ENCODE measurements around the gene LRRC61.
"Not testable (repeated sequence)": the region's sequence is repeated elsewhere in the genome, so short reads cannot be mapped to it uniquely, and the experiment has no call there.

Gene LRRC61

DNA sequence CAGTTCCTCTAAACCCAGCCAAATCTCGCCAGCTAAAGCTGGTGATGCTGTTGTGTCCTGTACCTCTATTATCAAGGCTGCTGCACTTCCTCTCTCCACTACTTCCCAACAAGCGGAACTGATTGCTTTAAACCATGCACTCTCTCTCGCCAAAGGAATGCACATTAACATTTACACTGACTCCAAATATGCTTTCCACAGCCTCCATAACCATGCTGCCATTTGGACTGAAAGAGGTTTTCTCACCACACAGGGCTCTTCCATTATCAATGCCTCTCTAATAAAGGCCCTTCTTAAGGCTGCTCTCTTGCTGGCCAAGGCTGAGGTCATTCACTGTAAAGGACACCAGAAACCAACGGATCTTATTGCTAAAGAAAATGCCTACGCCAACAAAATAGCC, 11.4 kb upstream of the LRRC61 start:
- no peak overlapping the region for H3K9ac ChIP-seq
- no peaks in the 10 kb centered on the region for H3K36me3 ChIP-seq
- no peak overlapping the region for H3K4me3 ChIP-seq
- H3K4me2 ChIP-seq: no peak overlapping the region
- H3K9me3 ChIP-seq: no peaks in the 10 kb centered on the region; the same call in 1 of the 2 replicates
- no peak for TF ChIP-seq Cebpa-rat (IDR thresholded peaks at IDR 0.05)
- H3K4me1 ChIP-seq: peaks cover 8% of the 10 kb centered on the region; the same call in 1 of the 2 replicates
- no peak overlapping the region for H3K27ac ChIP-seq
- no peaks in the 10 kb centered on the region for H3K27me3 ChIP-seq
- H4K20me1 ChIP-seq: no peaks in the 10 kb centered on the region

DNA sequence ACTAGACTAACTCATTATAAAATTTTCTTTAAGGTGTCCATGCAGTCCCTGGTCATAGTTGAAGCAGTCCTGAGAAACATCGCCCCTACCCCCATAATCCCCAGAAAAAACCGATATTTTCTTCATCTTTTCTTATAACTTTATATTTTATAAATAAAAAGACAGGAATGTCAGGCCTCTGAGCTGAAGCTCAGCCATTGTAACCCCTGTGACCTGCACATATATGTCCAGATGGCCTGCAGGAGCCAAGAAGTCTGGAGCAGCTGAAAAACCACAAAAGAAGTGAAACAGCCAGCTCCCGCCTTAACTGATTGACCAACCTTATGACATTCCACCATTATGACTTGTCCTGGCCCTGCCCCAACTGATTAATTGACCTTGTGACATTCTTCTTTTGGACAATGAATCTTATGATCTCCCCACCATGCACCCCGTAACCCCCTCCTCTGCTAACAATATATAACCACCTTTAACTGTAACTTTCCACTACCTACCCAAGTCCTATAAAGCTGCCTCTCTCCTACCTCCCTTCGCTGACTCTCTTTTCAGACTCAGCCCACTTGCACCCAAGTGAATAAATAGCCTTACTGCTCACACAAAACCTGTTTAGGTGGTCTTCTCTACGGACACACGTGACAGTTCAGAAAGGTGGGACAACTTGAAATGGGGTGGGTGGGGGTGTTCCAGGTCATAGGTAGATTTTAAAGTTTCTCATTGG, 10.3 kb upstream of the LRRC61 start:
- not testable (repeated sequence) for H3K4me3 ChIP-seq, H3K4me2 ChIP-seq, H3K27ac ChIP-seq, H3K4me1 ChIP-seq, H3K36me3 ChIP-seq, H3K9ac ChIP-seq, H4K20me1 ChIP-seq, H3K9me3 ChIP-seq, H3K27me3 ChIP-seq

- Histone ChIP-seq H3K4me3 (no peak overlapping the region), H3K4me2 (no peak overlapping the region), H3K27ac (no peak overlapping the region), H3K9ac (no peak overlapping the region), H3K9me3 (no peaks in the 10 kb centered on the region), H4K20me1 (no peaks in the 10 kb centered on the region), H3K27me3 (no peaks in the 10 kb centered on the region), H3K36me3 (no peaks in the 10 kb centered on the region), H3K4me1 (no peaks in the 10 kb centered on the region)
- no peak for TF ChIP-seq Cebpa-rat (IDR thresholded peaks at IDR 0.05)
Measured at GRCh38 chr7:150313367-150313809, 9.8 kb upstream of the LRRC61 start.

- Histone ChIP-seq H3K9me3 (no peaks in the 10 kb centered on the region), H3K4me3 (no peak overlapping the region), H3K4me1 (no peaks in the 10 kb centered on the region), H3K27ac (no peak overlapping the region), H3K9ac (no peak overlapping the region), H3K27me3 (no peaks in the 10 kb centered on the region), H3K36me3 (no peaks in the 10 kb centered on the region), H4K20me1 (no peaks in the 10 kb centered on the region), H3K4me2 (no peak overlapping the region)
- TF ChIP-seq Cebpa-rat (IDR thresholded peaks at IDR 0.05): no peak
Measured at GRCh38 chr7:150313870-150314269, 9.3 kb upstream of the LRRC61 start.

DNA sequence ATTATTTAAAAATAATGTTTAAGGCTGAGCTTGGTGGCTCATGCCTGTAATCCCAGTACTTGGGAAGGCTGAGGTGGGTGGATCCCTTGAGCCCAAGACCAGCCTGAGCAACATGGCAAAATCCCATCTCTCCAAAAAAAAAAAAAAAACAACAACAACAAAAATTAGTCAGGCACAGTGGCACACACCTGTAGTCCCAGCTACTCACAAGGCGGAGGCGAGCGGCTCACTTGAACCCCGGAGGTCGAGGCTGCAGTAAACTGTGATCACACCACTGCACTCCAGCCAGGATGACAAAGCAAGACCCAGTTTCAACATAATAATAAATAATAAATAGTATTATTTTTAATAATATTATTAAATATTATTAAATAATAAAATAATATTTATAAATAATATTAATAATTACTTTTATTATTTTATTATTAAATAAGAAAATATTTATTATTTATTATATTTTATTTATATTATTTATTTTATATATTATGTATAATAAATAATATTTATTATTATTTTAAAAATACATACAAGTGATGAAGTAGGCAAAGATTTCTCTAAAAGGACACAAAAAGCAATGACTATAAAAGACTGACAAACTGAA, 8.4 kb upstream of the LRRC61 start:
- no peak overlapping the region for H3K4me3 ChIP-seq
- no peak overlapping the region for H3K4me2 ChIP-seq
- no peaks in the 10 kb centered on the region for H3K4me1 ChIP-seq
- H3K27ac ChIP-seq: no peak overlapping the region
- H3K9me3 ChIP-seq: no peaks in the 10 kb centered on the region
- H3K27me3 ChIP-seq: no peaks in the 10 kb centered on the region
- H3K36me3 ChIP-seq: no peaks in the 10 kb centered on the region
- no peak overlapping the region for H3K9ac ChIP-seq
- no peak for TF ChIP-seq Cebpa-rat (IDR thresholded peaks at IDR 0.05)
- H4K20me1 ChIP-seq: no peaks in the 10 kb centered on the region

GRCh38 chr7:150316987-150317386, 6.2 kb upstream of the LRRC61 start:
- H3K4me2 ChIP-seq, H3K9me3 ChIP-seq, H3K27ac ChIP-seq, H3K27me3 ChIP-seq, H3K36me3 ChIP-seq, H3K9ac ChIP-seq, H4K20me1 ChIP-seq, H3K4me1 ChIP-seq, H3K4me3 ChIP-seq: not testable (repeated sequence)

DNA sequence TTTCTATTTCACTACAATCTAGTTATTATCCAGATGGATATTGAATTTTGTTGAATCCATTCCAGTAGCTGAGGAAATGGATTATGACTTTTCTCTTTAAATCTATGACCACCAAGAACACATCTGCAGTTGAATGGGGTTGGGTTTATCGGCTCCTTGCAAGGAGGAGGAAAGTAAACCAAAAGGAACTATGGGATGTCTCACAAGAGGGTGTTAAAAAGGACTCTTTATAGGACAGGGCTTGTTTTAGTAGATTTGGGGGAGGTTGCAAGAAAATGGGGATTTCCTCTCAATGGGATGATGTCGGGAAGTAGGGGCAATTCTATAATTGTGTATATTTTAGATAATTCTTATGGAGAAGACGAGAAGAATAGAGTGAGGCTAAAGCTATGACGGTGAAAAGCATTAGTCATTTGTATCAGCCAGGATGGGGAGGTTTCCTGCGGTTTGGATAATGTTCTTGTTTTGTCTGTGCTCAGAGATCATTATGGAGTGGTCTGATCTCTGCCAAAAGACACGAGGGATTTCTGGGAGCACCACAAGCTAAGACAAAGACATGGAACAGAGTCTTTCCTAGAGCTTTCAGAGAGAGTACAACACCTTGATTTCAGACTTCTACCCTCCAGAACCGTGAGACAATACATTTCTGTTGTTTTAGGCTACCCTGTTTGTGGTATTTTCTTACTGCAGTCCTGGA, 5.3 kb upstream of the LRRC61 start:
- H3K4me1 ChIP-seq: no peaks in the 10 kb centered on the region
- no peaks in the 10 kb centered on the region for H3K36me3 ChIP-seq
- H3K9ac ChIP-seq: no peak overlapping the region
- peaks cover 19% of the 10 kb centered on the region for H3K27me3 ChIP-seq
- peaks cover 10% of the 10 kb centered on the region for H3K9me3 ChIP-seq
- H3K4me3 ChIP-seq: no peak overlapping the region
- H3K4me2 ChIP-seq: no peak overlapping the region
- TF ChIP-seq Cebpa-rat (IDR thresholded peaks at IDR 0.05): no peak
- H3K27ac ChIP-seq: no peak overlapping the region
- no peaks in the 10 kb centered on the region for H4K20me1 ChIP-seq

DNA sequence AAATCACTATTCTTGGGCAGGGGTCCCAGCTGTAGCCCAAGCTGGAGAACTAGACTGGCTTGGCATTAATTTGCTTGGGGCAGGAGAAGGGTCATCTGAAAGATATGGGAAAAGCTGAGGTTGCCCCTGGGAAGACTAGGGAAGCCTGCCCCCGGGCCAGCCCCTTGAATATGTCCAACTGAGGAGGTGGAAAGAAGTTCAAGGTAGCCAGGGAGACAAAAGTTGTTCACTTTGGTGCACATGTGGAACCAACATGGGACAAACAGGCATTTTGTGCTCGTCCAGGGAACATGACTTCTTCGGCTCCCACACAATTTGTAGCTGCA, 1.4 kb upstream of the LRRC61 start:
- no peak overlapping the region for H3K4me3 ChIP-seq
- H3K9me3 ChIP-seq: peaks cover 17% of the 10 kb centered on the region
- H3K4me1 ChIP-seq: 0 out of 2 replicates have a peak, but pooled peaks cover 5% of the 10 kb centered on the region
- no peaks in the 10 kb centered on the region for H4K20me1 ChIP-seq
- TF ChIP-seq Cebpa-rat (IDR thresholded peaks at IDR 0.05): no peak
- no peak overlapping the region for H3K27ac ChIP-seq
- peaks cover 44% of the 10 kb centered on the region for H3K27me3 ChIP-seq
- no peak overlapping the region for H3K9ac ChIP-seq
- no peak overlapping the region for H3K4me2 ChIP-seq
- H3K36me3 ChIP-seq: no peaks in the 10 kb centered on the region

- no peak for TF ChIP-seq Cebpa-rat (IDR thresholded peaks at IDR 0.05)
- Histone ChIP-seq H3K9me3 (peaks cover 17% of the 10 kb centered on the region), H3K27me3 (peaks cover 44% of the 10 kb centered on the region), H3K9ac (no peak overlapping the region), H3K36me3 (no peaks in the 10 kb centered on the region), H3K4me3 (no peak overlapping the region), H3K4me1 (0 out of 2 replicates have a peak, but pooled peaks cover 5% of the 10 kb centered on the region), H4K20me1 (no peaks in the 10 kb centered on the region), H3K27ac (no peak overlapping the region), H3K4me2 (no peak overlapping the region)
Measured at GRCh38 chr7:150322114-150322832, 882 bp upstream of the LRRC61 start.
